HepG2 (cell line): ENCODE measurements around the gene MSMP. TPM values are rescaled to one million over a fixed set of nuclear protein-coding genes. Genes with fewer than 3 reads are reported as not detected.

ENCODE experiments used
- BRD4 ChIP-seq: sonication (generic); formaldehyde crosslinking; IDR thresholded peaks from 2 replicates; pipeline ENCODE4 v1.4.0; 2020; ENCODE audit warnings: missing genetic modification reagents
- EEA1 ChIP-seq: sonication (generic); formaldehyde crosslinking; IDR thresholded peaks from 2 replicates; pipeline ENCODE4 v1.5.1; 2020; ENCODE audit warnings: mild to moderate bottlenecking, missing genetic modification reagents, borderline replicate concordance
- FIP1L1 ChIP-seq: fragments of 200-400 bp; formaldehyde crosslinking; IDR thresholded peaks from 2 replicates; pipeline ENCODE4 v1.6.1; 2018; ENCODE audit warnings: low read depth, mild to moderate bottlenecking, low read length, moderate library complexity, borderline replicate concordance; ENCODE audit not compliant: insufficient read depth
- GABPA ChIP-seq, 2 experiments: IDR thresholded peaks; 2 replicates each; pipeline ENCODE4 v1.6.1; 2011 to 2016; ENCODE audit warnings: low read depth in 2 of 2, low read length in 1 of 2, missing biosample characterization in 1 of 2, missing genetic modification characterization in 1 of 2
- MATR3 ChIP-seq: sonication (generic); formaldehyde crosslinking; IDR thresholded peaks from 2 replicates; pipeline ENCODE4 v1.4.0; 2020; ENCODE audit warnings: missing genetic modification reagents
- REST ChIP-seq, 2 experiments: IDR thresholded peaks; 2 replicates each; pipeline ENCODE4 v1.6.1; 2011 to 2012; ENCODE audit warnings: low read length in 2 of 2, borderline replicate concordance in 1 of 2, low read depth in 1 of 2, mild to moderate bottlenecking in 1 of 2, moderate library complexity in 1 of 2
- SMARCE1 ChIP-seq: fragments of 450-650 bp; IDR thresholded peaks from 2 replicates; pipeline ENCODE4 v1.6.1; 2017; ENCODE audit warnings: borderline replicate concordance
- YY1 ChIP-seq: IDR thresholded peaks from 2 replicates; pipeline ENCODE4 v1.6.1; 2011; ENCODE audit warnings: low read length, low read depth, moderate library complexity, mild to moderate bottlenecking; ENCODE audit not compliant: insufficient read depth, insufficient replicate concordance
- ZNF430 ChIP-seq: sonication (generic); formaldehyde crosslinking; IDR thresholded peaks from 2 replicates; pipeline ENCODE4 v1.9.0; 2021; ENCODE audit warnings: mild to moderate bottlenecking, missing genetic modification reagents
- ZNF552 ChIP-seq: sonication (generic); formaldehyde crosslinking; IDR thresholded peaks from 2 replicates; pipeline ENCODE4 v1.9.0; 2022; ENCODE audit warnings: missing genetic modification reagents, mild to moderate bottlenecking, borderline replicate concordance
- ZNF703 ChIP-seq: sonication (generic); formaldehyde crosslinking; IDR thresholded peaks from 2 replicates; pipeline ENCODE4 v1.5.1; 2020; ENCODE audit warnings: missing genetic modification reagents, mild to moderate bottlenecking, moderate library complexity, borderline replicate concordance
- ZUFSP ChIP-seq: sonication (generic); formaldehyde crosslinking; IDR thresholded peaks from 2 replicates; pipeline ENCODE4 v1.9.0; 2021; ENCODE audit warnings: missing genetic modification reagents, mild to moderate bottlenecking, borderline replicate concordance
- polyA plus RNA-seq, 8 experiments: library from polyadenylated mRNA; depleted of rRNA in 3 of 8; stranded (reverse) in 7 of 8; unstranded in 1 of 8; fragments of >200 nt; fragmentation: Illumina TruSeq in 4 of 8; extraction: Trizol in 4 of 8; gene quantifications; 2 replicates each; pipeline versions ENCODE4 v1.2.1 to v1.2.3, GENCODE V29; 2011 to 2016; ENCODE audit warnings: low read depth in 4 of 8, missing spikeins in 1 of 8, mixed read lengths in 1 of 8; ENCODE audit not compliant: insufficient read depth in 1 of 8
- total RNA-seq, 5 experiments: library from RNA; depleted of rRNA; stranded (reverse); fragments of >200 nt; fragmentation: Illumina TruSeq; extraction: Trizol; gene quantifications; 2 replicates each; pipeline ENCODE4 v1.2.3, GENCODE V29; 2016; ENCODE audit warnings: low read depth in 1 of 5
- TF ChIP-seq, protein P1 (sequence below), 2 experiments: fragments of 450-650 bp in 1 of 2; sonication (generic) in 1 of 2; formaldehyde crosslinking in 1 of 2; IDR thresholded peaks; 2 replicates each; pipeline versions ENCODE4 v1.6.1 to v1.8.0; 2016 to 2022; ENCODE audit warnings: antibody characterized with exemption in 1 of 2, mild to moderate bottlenecking in 1 of 2, missing genetic modification reagents in 1 of 2

MSMP gene
- total and polyA plus RNA-seq, 2 of the 13 experiments (the other 11 are each of a cell fraction or from before 2014, with no cell fraction given): 0.24 to 0.46 TPM

DNA sequence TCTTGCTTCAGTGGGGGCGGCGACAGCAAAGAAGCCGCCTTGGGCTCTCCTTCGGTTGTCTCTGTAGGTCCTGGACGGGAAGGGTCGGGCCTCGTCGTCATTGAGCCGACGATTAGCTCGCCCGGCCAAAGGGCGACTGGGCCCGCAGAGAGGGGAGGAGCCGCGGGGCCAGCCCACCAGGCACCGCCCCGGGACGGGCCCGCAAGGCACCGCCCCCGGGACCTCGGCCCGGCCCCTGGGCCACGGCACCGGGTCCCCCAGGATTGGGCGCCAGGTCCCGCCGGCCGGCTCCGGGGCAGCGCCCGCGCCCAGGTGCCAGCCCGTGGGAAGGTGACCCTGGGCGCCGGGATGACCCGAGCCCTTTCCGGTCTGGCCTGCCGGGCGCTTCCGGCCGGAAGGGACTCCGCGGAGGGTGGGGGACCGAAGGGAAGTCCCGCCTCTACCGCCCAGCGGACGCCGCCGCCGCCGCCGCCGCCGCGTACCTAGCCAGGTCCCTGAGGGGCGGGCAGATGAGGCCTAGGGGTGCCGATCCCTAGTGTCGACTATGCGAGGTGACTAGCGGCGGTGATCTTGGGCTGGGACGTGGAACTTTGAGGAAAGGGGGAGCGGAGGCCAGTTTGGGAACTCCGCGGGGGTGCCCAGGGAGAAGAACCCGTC, 5.1 kb downstream of the MSMP start, which contains the start of the genes GBA2 and RGP1 (continued):
- TF ChIP-seq, protein P1, sequence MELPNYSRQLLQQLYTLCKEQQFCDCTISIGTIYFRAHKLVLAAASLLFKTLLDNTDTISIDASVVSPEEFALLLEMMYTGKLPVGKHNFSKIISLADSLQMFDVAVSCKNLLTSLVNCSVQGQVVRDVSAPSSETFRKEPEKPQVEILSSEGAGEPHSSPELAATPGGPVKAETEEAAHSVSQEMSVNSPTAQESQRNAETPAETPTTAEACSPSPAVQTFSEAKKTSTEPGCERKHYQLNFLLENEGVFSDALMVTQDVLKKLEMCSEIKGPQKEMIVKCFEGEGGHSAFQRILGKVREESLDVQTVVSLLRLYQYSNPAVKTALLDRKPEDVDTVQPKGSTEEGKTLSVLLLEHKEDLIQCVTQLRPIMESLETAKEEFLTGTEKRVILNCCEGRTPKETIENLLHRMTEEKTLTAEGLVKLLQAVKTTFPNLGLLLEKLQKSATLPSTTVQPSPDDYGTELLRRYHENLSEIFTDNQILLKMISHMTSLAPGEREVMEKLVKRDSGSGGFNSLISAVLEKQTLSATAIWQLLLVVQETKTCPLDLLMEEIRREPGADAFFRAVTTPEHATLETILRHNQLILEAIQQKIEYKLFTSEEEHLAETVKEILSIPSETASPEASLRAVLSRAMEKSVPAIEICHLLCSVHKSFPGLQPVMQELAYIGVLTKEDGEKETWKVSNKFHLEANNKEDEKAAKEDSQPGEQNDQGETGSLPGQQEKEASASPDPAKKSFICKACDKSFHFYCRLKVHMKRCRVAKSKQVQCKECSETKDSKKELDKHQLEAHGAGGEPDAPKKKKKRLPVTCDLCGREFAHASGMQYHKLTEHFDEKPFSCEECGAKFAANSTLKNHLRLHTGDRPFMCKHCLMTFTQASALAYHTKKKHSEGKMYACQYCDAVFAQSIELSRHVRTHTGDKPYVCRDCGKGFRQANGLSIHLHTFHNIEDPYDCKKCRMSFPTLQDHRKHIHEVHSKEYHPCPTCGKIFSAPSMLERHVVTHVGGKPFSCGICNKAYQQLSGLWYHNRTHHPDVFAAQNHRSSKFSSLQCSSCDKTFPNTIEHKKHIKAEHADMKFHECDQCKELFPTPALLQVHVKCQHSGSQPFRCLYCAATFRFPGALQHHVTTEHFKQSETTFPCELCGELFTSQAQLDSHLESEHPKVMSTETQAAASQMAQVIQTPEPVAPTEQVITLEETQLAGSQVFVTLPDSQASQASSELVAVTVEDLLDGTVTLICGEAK (IDR thresholded peaks at IDR 0.05): peak; percentile 40; the same call in 1 of the 2 replicates
- TF ChIP-seq, protein P1 (CRISPR knock-in tag; IDR thresholded peaks at IDR 0.05): no peak
- TF ChIP-seq BRD4 (CRISPR knock-in tag): peak; percentile 31
- no peak for TF ChIP-seq EEA1 (CRISPR knock-in tag)
- no peak for TF ChIP-seq FIP1L1
- no peak for TF ChIP-seq ZNF552 (CRISPR knock-in tag)
- TF ChIP-seq YY1: peak; percentile 68
- no peak for TF ChIP-seq ZUFSP (CRISPR knock-in tag)
- no peak for TF ChIP-seq MATR3 (CRISPR knock-in tag)
- TF ChIP-seq SMARCE1: no peak
- TF ChIP-seq GABPA (IDR thresholded peaks at IDR 0.05; ENCODE audit: low read depth, low read length): peak; percentile 96
- peak; percentile 87 for TF ChIP-seq GABPA (CRISPR knock-in tag; IDR thresholded peaks at IDR 0.05; ENCODE audit: low read depth)
- TF ChIP-seq ZNF703 (CRISPR knock-in tag): no peak
- no peak for TF ChIP-seq ZNF430 (CRISPR knock-in tag)
- 0 out of 4 replicates have a peak, but pooled peaks of 1 of the 2 experiments have one; percentile 7 for TF ChIP-seq REST (IDR thresholded peaks at IDR 0.05; ENCODE audit: borderline replicate concordance in 1 of 2, low read depth in 1 of 2, low read length in 2 of 2)
